ENCODE results near the gene RHBG. TPM values are rescaled to one million over a fixed set of nuclear protein-coding genes. Genes with fewer than 3 reads are reported as not detected.

The RHBG gene
- total and polyA plus RNA-seq, 12 donors = 0.16 to 3.0 (median 0.99) TPM; not detected in 2

DNA sequence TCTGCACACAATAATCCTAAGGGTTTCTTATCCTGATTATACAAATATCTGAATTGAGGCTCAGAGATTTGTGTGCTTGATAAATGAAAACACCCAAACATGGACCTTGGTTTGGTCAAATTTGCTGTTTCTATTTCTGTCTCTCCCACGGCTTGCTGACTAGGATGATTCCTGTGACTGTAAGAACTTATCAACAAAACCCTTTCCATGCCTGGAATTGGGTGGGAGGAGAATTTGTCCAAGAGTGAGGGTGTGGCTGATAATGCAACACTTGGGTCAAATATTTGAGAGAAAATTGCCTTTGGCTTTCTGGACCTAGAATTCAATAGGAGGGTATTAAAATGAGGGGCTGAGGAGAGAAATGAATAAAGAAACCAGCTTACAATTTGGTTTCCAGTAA lies 48.0 kb downstream of the RHBG start:
- H3K27me3 ChIP-seq = peaks cover 71% of the 10 kb centered on the region
- 31 to 59% (median 44%) methylated on average over 1 of the region's 1 CpG for WGBS, 4 donors
- no peak overlapping the region for H3K27ac ChIP-seq
- H3K4me3 ChIP-seq = no peak overlapping the region
- intact Hi-C loops (cut with DNase I) = no loop called here
- no peaks in the 10 kb centered on the region for H3K9me3 ChIP-seq (replicated peaks in 1 of 3)
- TF ChIP-seq POLR2A (IDR thresholded peaks at IDR 0.05) = no peak
- TF ChIP-seq, protein P1, sequence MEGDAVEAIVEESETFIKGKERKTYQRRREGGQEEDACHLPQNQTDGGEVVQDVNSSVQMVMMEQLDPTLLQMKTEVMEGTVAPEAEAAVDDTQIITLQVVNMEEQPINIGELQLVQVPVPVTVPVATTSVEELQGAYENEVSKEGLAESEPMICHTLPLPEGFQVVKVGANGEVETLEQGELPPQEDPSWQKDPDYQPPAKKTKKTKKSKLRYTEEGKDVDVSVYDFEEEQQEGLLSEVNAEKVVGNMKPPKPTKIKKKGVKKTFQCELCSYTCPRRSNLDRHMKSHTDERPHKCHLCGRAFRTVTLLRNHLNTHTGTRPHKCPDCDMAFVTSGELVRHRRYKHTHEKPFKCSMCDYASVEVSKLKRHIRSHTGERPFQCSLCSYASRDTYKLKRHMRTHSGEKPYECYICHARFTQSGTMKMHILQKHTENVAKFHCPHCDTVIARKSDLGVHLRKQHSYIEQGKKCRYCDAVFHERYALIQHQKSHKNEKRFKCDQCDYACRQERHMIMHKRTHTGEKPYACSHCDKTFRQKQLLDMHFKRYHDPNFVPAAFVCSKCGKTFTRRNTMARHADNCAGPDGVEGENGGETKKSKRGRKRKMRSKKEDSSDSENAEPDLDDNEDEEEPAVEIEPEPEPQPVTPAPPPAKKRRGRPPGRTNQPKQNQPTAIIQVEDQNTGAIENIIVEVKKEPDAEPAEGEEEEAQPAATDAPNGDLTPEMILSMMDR (IDR thresholded peaks at IDR 0.05) = no peak
- DNase-seq = no peak
- peaks cover 18 to 21% of the 10 kb centered on the region in 2 donors for H3K4me1 ChIP-seq (replicated peaks in 1 of 2)
- no peaks in the 10 kb centered on the region for H3K36me3 ChIP-seq (replicated peaks in 1 of 2)

DNA sequence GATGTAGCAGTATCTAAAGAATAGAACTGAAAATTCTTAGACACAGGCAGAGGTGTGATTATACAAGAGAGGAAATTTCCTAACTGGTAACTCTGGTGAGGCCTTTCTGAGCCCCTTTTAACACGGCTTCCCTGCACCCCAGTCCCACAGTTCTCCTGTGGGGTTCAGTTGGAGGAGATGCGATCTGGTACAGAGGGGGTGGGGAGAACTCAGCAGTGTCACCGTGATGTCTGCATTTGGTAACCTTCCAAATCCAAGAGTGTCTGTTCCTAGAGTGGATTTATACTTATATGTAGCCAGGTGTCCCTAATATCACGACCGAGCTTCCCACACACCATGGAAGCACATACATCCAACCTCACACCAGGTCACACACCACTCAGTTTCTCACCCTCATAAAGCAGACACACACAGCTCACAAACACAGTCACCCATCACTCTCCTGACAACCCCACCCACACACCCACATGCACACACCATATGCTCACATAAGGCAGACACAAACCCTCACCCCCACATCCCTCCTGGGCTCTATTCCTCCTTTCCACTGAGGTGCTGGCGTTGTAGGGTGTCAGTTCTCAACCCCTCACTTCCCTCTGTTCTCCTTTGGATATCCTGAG lies 48.5 kb downstream of the RHBG start:
- Histone ChIP-seq H3K27ac (no peak overlapping the region), H3K36me3 (replicated peaks in 1 of 2) (no peaks in the 10 kb centered on the region), H3K9me3 (replicated peaks in 1 of 3) (no peaks in the 10 kb centered on the region), H3K4me1 (replicated peaks in 1 of 2) (peaks cover 18 to 23% of the 10 kb centered on the region in 2 donors), H3K4me3 (no peak overlapping the region), H3K27me3 (peaks cover 76% of the 10 kb centered on the region)
- 70 to 76% (median 72%) methylated on average over 6 of the region's 6 CpGs for WGBS, 4 donors
- TF ChIP-seq, protein P1 (IDR thresholded peaks at IDR 0.05) = no peak
- no peak for TF ChIP-seq POLR2A (IDR thresholded peaks at IDR 0.05)
- no peak for DNase-seq
- intact Hi-C loops (cut with DNase I) = no loop called here

DNA sequence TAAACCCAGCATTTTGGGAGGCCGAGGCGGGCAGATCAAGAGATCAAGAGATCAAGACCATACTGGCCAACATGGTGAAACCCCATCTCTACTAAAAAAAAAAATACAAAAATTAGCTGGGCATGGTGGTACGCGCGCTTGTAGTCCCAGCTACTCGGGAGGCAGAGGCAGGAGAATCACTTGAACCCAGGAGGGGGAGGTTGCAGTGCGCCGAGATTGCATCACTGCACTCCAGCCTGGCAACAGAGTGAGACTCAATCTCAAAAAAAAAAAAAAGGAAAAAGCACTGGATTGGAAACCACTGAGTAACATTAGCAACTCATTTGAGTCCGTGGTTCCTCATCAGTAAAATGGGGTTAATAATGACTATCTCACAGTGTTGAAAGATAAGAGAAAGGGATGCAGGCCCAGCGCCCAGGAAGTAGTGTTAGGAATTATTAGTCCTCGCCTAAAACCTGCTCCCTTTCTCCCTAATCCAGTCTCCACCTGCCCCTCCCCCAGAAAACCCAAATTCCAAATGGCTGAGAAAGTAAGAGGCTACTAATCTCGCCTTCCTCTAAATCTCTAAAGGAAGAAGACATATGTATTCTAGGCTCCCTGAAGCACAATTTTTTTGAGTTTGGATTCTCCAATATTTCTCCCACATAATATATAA lies 49.5 kb downstream of the RHBG start:
- Histone ChIP-seq H3K27me3 (peaks cover 84% of the 10 kb centered on the region), H3K4me1 (replicated peaks in 1 of 2) (peaks cover 18 to 23% of the 10 kb centered on the region in 2 donors), H3K36me3 (replicated peaks in 1 of 2) (no peaks in the 10 kb centered on the region), H3K9me3 (replicated peaks in 1 of 3) (no peaks in the 10 kb centered on the region), H3K27ac (no peak overlapping the region), H3K4me3 (no peak overlapping the region)
- DNase-seq = no peak
- 87 to 90% (median 89%) methylated on average over 12 of the region's 12 CpGs for WGBS, 4 donors
- TF ChIP-seq, protein P1 (IDR thresholded peaks at IDR 0.05) = no peak
- TF ChIP-seq POLR2A (IDR thresholded peaks at IDR 0.05) = no peak
- intact Hi-C loops (cut with DNase I) = no loop called here

DNA sequence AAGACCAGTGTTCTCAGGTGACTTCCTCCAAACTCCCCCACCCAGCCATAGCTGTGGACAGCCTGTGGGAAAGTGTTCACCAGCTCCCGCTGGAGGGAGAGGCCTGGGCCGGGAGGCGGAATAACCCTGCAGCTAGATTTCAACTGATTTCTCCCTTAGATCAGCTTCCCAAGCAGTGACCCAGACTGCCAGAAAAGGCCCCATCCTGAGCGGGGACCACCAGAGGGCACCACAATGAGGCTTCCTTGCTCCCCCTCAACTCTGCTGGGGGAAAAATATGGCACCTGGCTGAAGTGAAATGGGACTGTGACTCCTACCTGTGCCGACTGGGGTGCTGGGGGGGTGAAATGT lies 50.8 kb downstream of the RHBG start:
- peaks cover 81% of the 10 kb centered on the region for H3K27me3 ChIP-seq
- H3K4me1 ChIP-seq (replicated peaks in 1 of 2) = peaks cover 18 to 23% of the 10 kb centered on the region in 2 donors
- no peak for DNase-seq
- H3K4me3 ChIP-seq = peak overlapping the region in 1 of 4 donors; percentile 25
- intact Hi-C loops (cut with DNase I) = no loop called here
- no peaks in the 10 kb centered on the region for H3K9me3 ChIP-seq (replicated peaks in 1 of 3)
- 46 to 54% (median 50%) methylated on average over 4 to 5 of the region's 5 CpGs for WGBS, 4 donors
- no peaks in the 10 kb centered on the region for H3K36me3 ChIP-seq (replicated peaks in 1 of 2)
- H3K27ac ChIP-seq = no peak overlapping the region
- TF ChIP-seq, protein P1 (IDR thresholded peaks at IDR 0.05) = no peak
- TF ChIP-seq POLR2A (IDR thresholded peaks at IDR 0.05) = no peak
